ENCODE data around the gene EMD.
A peak's percentile ranks its signal among the peaks of the same experiment; 100 is the strongest.

Gene EMD

DNA sequence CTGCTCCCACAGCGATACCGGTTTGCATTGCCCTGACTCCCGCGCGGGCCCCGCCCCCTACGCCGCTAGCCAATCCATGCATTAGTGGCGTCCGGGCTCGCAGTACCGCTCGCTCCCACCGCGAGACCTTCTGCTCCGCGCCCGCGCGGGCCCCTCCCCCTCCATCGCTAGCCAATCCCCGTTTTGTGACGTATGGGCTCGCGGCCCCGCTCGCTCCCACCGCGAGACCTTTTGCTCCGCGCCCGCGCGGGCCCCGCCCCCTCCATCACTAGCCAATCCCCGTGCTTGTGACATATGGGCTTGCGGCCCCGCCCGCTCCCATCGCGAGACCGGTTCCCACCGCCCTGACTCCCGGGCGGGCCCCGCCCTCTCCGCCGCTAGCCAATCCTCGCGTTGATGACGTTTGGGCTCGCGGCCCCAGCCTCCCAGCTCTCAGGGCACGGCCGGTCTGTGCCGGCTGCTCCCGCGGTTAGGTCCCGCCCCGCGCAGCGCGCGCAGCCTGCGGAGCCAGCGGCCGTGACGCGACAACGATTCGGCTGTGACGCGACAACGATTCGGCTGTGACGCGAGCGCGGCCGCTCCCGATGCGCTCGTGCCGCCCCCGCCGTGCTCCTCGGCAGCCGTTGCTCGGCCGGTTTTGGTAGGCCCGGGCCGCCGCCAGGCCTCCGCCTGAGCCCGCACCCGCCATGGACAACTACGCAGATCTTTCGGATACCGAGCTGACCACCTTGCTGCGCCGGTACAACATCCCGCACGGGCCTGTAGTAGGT, at the start of gene EMD:
EMD (plus strand) TSS at position 497 of the 770 bp plus-strand sequence; CDS start at position 687, 190 bp downstream.
- Histone ChIP-seq H3F3A (ENCODE audit: control insufficient read depth, insufficient read depth) (no peaks in the 10 kb centered on the region), H3K9me2 (replicated peaks; ENCODE audit: control insufficient read depth, low read length) (no peaks in the 10 kb centered on the region), H3K4me2 (ENCODE audit: low read length) (peak within 1 kb of the TSS; percentile 82), H3K79me2 (ENCODE audit: control insufficient read depth, low read length) (peaks cover 18% of the 10 kb centered on the region), H3K27me3 (ENCODE audit: control insufficient read depth, low read length) (no peaks in the 10 kb centered on the region), H4K20me1 (ENCODE audit: control insufficient read depth, insufficient read depth, low read depth, low read length) (no peaks in the 10 kb centered on the region), H3K4me1 (ENCODE audit: control insufficient read depth, low read length) (peaks cover 35% of the 10 kb centered on the region), H3K4me3 (ENCODE audit: low read length) (peak within 1 kb of the TSS; percentile 83), H3K9me3 (ENCODE audit: control insufficient read depth, insufficient read depth, low read length) (no peaks in the 10 kb centered on the region), H3K27ac (ENCODE audit: low read depth, low read length) (peak within 1 kb of the TSS; percentile 67), H3K36me3 (ENCODE audit: control insufficient read depth, low read length) (peaks cover 15% of the 10 kb centered on the region)
- TF ChIP-seq CTCF (IDR thresholded peaks at IDR 0.05; ENCODE audit: low read depth, low read length, poor library complexity, severe bottlenecking): no peak
- no peak for TF ChIP-seq EZH2phosphoT487 (IDR thresholded peaks at IDR 0.05; ENCODE audit: borderline replicate concordance, low read length)

GRCh38 chrX:154332561-154332960, 46.5 kb upstream of the EMD start:
- H3K79me2 ChIP-seq (ENCODE audit: control insufficient read depth, low read length): no peaks in the 10 kb centered on the region
- peaks cover 18% of the 10 kb centered on the region for H3K4me1 ChIP-seq (ENCODE audit: control insufficient read depth, low read length)
- H3K27me3 ChIP-seq (ENCODE audit: control insufficient read depth, low read length): no peaks in the 10 kb centered on the region
- no peaks in the 10 kb centered on the region for H4K20me1 ChIP-seq (ENCODE audit: control insufficient read depth, insufficient read depth, low read depth, low read length)
- no peaks in the 10 kb centered on the region for H3K36me3 ChIP-seq (ENCODE audit: control insufficient read depth, low read length)
- H3K27ac ChIP-seq (ENCODE audit: low read depth, low read length): no peak overlapping the region
- H3K9me2 ChIP-seq (replicated peaks; ENCODE audit: control insufficient read depth, low read length): no peaks in the 10 kb centered on the region
- H3K4me2 ChIP-seq (ENCODE audit: low read length): no peak overlapping the region
- H3K4me3 ChIP-seq (ENCODE audit: low read length): no peak overlapping the region
- TF ChIP-seq EZH2phosphoT487 (IDR thresholded peaks at IDR 0.05; ENCODE audit: borderline replicate concordance, low read length) (no peak), CTCF (IDR thresholded peaks at IDR 0.05; ENCODE audit: low read depth, low read length, poor library complexity, severe bottlenecking) (no peak)
- no peaks in the 10 kb centered on the region for H3K9me3 ChIP-seq (ENCODE audit: control insufficient read depth, insufficient read depth, low read length)
- no peaks in the 10 kb centered on the region for H3F3A ChIP-seq (ENCODE audit: control insufficient read depth, insufficient read depth)

DNA sequence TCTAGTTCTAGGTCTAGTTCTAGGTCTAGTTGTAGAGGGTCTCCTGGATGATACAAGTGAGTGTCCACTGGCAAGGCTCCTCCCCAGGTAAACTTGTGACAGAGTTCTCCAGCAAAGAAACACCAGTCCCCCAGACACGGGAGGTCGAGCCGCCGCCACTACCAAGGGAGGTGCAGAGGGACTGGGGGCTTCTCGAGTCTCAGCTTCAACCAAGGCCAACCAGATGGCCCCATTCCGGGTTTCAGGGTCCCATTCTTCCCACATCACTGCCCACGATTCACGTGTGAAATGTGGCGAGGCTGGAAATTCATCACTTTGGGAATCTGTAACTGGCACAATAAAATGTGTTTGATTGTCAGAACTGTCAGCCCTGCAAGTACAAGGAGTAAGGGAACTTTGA, 46.0 kb upstream of the EMD start:
- no peaks in the 10 kb centered on the region for H3F3A ChIP-seq (ENCODE audit: control insufficient read depth, insufficient read depth)
- H3K9me3 ChIP-seq (ENCODE audit: control insufficient read depth, insufficient read depth, low read length): no peaks in the 10 kb centered on the region
- no peak overlapping the region for H3K27ac ChIP-seq (ENCODE audit: low read depth, low read length)
- no peaks in the 10 kb centered on the region for H3K9me2 ChIP-seq (replicated peaks; ENCODE audit: control insufficient read depth, low read length)
- H3K36me3 ChIP-seq (ENCODE audit: control insufficient read depth, low read length): no peaks in the 10 kb centered on the region
- no peak overlapping the region for H3K4me3 ChIP-seq (ENCODE audit: low read length)
- H3K27me3 ChIP-seq (ENCODE audit: control insufficient read depth, low read length): no peaks in the 10 kb centered on the region
- H4K20me1 ChIP-seq (ENCODE audit: control insufficient read depth, insufficient read depth, low read depth, low read length): no peaks in the 10 kb centered on the region
- H3K79me2 ChIP-seq (ENCODE audit: control insufficient read depth, low read length): no peaks in the 10 kb centered on the region
- TF ChIP-seq EZH2phosphoT487 (IDR thresholded peaks at IDR 0.05; ENCODE audit: borderline replicate concordance, low read length): no peak
- TF ChIP-seq CTCF (IDR thresholded peaks at IDR 0.05; ENCODE audit: low read depth, low read length, poor library complexity, severe bottlenecking): no peak
- H3K4me1 ChIP-seq (ENCODE audit: control insufficient read depth, low read length): peaks cover 18% of the 10 kb centered on the region
- peak overlapping the region; percentile 72 for H3K4me2 ChIP-seq (ENCODE audit: low read length)
